CD4-positive, alpha-beta T cell treated with Interleukin-6 for 4 hours (primary cell): ENCODE measurements around the gene THAP8.
"Not testable (repeated sequence)": the region's sequence is repeated elsewhere in the genome, so short reads cannot be mapped to it uniquely, and the experiment has no call there.

ENCODE experiments used
- DNase-seq: peaks from one replicate; pipeline ENCODE4 v3.0.0-alpha.2; 2020; ENCODE audit warnings: mixed read lengths

Gene THAP8

GRCh38 chr19:36067681-36068080, 13.6 kb upstream of the THAP8 start:
- DNase-seq, result no peak

GRCh38 chr19:36064826-36065225, 10.7 kb upstream of the THAP8 start:
- no peak for DNase-seq

DNA sequence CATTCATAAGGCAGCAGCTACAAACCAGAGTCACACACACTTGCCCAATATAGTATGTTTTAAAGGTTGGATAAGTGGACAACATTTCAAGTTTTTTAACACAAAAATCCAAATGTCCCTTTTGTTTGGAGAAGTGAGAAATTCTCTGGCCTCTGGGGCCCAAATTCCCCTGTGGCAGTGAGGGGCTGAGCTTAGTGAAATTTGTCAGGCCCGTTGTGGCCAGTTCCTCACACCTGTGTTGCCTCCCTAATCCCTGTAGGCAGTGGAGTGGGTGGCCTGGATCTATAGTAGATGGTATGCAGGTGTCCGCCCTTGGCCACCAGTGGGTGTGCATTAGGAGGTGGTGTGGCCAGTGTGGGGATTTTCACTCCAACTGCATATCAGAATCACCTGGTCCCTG, 7.3 kb upstream of the THAP8 start:
- no peak for DNase-seq

DNA sequence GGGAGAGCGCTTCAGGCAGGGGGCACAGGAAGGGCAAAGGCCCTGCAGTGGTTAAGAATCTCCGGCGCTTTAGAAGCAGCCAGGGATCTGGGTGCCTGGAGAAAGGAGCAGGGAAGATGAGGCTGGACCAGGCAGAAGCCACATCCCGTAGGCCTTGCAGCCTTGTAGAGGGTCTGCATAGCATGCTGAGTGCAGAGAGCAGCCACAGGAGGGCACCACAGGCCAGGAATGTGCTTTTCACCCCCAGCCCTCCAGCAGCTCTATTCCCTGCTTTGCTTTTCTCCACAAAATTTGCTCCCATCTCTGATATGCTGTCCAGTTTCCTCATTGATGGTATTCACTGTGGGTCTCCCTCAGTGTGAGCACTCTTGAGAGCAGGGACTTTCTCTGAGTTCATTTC, 6.3 kb upstream of the THAP8 start:
- DNase-seq, result peak; percentile 16

DNA sequence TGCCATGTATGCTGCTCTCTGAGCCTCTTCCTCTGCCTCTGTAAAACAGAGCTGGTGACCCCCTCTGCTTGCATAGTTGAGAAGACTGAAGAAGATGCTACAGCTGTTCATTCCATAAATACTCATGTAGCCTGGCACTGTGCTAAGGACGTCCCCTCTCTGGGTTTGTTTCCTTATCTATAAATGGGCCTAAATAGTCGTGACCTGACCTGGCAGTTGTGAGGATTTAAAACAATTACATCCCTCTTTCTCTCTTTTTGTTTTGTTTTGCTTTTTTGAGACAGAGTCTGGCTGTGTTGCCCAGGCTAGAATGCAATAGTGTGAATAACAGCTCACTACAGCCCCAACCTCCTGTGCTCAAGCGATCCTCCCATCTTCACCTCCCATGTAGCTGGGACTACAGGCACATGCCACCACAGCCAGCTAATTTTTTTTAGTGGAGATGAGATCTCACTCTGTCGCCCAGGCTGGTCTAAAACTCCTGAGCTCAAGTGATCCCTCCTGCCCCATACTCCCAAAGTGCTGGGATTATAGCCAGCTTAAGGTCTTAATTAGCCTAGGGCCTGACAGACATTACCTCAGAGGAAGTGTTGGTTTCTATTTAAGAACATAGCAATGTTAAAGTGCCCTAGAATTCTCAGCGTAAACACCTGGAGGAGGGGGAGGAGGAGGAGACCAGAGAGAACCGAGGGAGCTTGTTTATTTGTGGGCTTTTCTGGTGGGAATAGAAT, 5.3 kb upstream of the THAP8 start:
- DNase-seq, result no peak

DNA sequence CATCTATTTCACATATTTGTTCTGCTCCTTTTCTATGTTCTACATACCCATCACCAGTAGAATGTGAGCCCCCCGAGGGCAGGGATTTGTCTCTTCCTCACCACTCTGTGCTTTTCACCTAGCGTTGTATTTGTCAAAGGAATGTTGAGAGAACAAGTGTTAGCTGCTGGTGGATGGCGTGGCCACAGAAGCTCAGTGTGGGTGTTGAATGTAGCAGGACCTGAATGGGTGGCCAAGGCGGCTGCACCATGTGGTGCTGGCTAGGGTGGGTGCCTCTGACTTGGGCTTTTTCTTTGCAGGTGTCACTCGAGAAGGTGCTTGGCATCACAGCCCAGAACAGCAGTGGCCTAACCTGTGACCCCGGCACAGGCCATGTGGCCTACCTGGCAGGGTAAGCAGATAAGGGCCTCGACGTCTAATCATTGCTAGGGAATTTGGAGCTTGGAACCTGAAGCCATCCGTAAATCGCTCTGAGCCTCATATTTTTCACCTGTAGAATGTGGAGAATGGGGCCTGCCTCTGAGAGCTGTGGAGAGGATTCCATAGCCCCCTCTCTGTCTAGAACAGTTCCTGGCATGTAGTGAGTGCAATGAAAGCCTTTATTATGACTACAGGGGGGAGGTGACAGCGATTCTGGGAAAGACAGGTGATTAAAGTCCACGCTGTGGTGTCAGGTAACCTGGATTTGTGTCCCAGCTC, 4.5 kb upstream of the THAP8 start:
- no peak for DNase-seq

- peak; percentile 95 for DNase-seq
These were observed 925 bp upstream of the THAP8 start, which contains the start of gene WDR62 for GRCh38 chr19:36054733-36055686. Gene WDR62 (plus strand): TSS chr19:36054897. CDS start chr19:36054972, 75 bp downstream.

- DNase-seq, result no peak
These were observed 2.4 kb downstream of the THAP8 start for GRCh38 chr19:36051637-36052036.

- DNase-seq, result no peak
These were observed 2.8 kb downstream of the THAP8 start for GRCh38 chr19:36051236-36051635.

GRCh38 chr19:36049080-36049698, 4.9 kb downstream of the THAP8 start:
- DNase-seq, result no peak

- DNase-seq, result no peak
These were observed 6.2 kb downstream of the THAP8 start for GRCh38 chr19:36047835-36048234.

DNA sequence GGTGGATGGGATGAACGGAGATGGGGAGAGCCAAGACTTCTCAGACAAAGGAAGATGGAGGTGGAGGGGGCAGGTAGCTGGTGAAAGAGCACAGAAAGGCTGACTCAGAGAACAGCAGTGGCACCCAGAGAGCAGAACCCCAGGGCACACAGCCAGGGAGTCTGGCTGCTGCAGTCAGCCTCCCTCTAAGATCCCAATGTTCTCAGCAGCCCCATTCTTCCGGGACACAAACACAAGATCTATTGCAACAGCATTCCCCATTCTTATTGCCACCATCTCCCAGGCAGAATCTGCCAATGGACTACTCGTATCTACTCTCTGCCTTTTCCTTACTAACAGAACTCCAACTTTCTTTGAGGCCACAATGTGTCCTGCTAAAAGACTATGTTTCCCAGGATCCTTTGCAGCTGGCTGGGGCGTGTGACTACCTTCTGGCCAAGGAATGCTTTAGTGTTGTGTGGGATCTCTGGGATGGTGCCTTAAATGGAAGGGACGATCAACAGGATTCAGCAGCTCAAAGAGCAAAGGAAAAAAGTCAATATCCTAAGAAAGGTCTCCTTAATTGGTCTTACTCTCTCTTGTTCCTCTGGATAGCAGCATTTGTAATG, 7.5 kb downstream of the THAP8 start:
- DNase-seq, result no peak

GRCh38 chr19:36043952-36044351, 10.1 kb downstream of the THAP8 start:
- no peak for DNase-seq

GRCh38 chr19:36041831-36042230, 12.3 kb downstream of the THAP8 start:
- DNase-seq, result no peak

DNA sequence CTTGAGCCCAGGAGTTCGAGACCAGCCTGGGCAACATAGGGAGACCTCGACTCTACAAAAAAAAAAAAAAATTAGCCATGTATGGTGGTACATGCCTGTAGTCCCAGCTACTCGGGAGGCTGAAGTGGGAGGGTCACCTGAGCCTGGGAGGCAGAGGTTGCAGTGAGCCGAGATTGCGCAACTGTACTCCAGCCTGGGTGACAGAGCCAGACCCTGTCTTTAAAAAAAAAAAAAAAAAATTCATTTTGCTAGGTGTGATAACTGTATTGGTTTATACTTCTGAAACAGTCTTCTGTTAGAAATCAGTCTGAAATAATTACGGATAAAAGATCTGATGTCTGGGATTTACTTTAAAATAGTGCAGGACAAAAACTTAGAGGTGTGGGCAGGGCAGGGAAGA, 13.0 kb downstream of the THAP8 start:
- DNase-seq, result not testable (repeated sequence)

DNA sequence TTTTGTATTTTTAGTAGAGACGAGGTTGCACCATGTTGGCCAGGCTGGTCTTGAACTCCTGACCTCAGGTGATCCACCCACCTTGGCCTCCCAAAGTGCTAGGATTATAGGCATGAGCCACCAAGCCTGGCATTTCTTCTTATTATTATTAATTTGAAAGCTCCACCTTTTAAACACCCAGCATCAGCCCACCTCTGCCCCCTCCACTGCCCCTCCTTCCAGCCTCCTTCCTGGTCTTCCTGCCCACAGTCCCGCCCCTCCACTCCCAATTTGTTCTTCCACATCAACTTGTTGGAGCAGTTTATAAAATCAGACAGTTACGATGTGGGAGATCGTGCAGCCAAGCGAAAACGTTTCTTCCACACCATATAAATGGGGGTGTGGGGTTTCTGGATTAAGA, 13.6 kb downstream of the THAP8 start:
- DNase-seq, result no peak

DNA sequence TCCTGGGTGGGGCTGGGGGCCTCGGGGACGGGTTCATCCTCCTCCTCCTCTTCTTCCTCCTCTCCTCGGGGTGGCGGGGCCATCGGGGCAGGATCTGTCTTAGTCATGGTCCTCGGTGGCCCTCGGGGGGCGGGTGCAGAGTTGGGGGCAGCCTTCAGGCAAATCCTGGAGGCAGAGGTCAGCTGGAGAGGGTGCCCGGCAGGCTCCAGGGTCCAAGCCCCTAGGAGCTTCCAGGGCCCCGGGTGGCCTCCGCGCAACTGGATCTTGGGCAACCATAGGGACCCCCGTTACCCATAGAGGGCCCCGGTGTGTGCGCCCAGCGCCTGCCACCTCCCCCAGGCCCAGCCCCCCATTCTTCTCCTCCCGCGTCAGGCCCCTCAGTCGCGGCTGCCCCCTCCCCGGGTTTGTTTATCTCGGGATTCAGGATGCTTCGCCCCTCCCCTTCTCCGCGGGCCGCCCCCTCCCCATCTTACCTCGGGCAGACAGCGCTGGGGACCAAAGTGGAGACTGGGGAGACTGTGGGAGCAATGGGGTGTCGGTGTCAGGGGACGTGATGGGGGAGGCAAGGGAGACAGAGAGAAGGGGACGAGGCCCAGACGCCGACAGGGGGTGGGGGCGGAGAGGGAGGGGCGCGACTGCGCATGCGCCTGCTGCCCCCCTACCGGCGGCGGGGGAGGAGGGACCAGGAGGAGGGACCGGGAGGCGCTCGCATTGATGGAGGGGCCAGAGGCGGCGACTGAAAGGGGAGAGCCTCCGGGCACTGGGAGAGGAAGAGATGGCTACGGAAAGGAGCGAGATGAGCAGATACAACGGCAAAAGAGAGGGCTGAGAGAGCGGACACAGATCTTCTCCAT, 21.6 kb downstream of the THAP8 start, which contains the start of gene CLIP3:
TSS of gene CLIP3 (minus strand) at position 623 of the 854 bp plus-strand sequence. CDS start at position 107, 516 bp downstream.
- DNase-seq, result peak; percentile 54

- DNase-seq, result no peak
These were observed 22.8 kb downstream of the THAP8 start for GRCh38 chr19:36031308-36031707.

- DNase-seq, result no peak
These were observed 23.6 kb downstream of the THAP8 start for GRCh38 chr19:36030264-36031148.
